Naive thymus-derived CD4-positive, alpha-beta T cell (primary cell): ENCODE data around the gene COL23A1. TPM values are rescaled to one million over a fixed set of nuclear protein-coding genes. Genes with fewer than 3 reads are reported as not detected.

Experiments
- ATAC-seq: fragments of 150-1000 bp; cut with Tn5 transposase; 2 replicates; pipeline ENCODE4 v1.10.0; 2021; ENCODE audit warnings: mild to moderate bottlenecking, moderate library complexity
- CTCF ChIA-PET: fragments of 350-600 bp; sonication (Branson Sonifier 250); formaldehyde crosslinking; loops from one replicate; lab custom pipeline; 2021; ENCODE audit warnings: antibody characterized with exemption; lab: Charles Lee
- POLR2A ChIA-PET: fragments of 350-600 bp; sonication (Branson Sonifier 250); formaldehyde crosslinking; loops from one replicate; lab custom pipeline; 2021; ENCODE audit warnings: antibody characterized with exemption, inconsistent platforms; lab: Charles Lee
- DNase-seq, 9 donors: peaks; one replicate each; pipeline versions ENCODE4 v3.0.0 to v3.0.0-alpha.2; 2020 to 2022; ENCODE audit warnings: mixed read lengths in 1 of 9
- H3K27ac ChIP-seq: one replicate; pipeline ENCODE4 v1.7.0; 2013; ENCODE audit warnings: mild to moderate bottlenecking, low read depth, low read length, moderate library complexity
- H3K27me3 ChIP-seq, 2 donors: one replicate each; pipeline ENCODE4 v1.7.0; 2013; ENCODE audit warnings: low read length in 2 of 2, mild to moderate bottlenecking in 2 of 2, moderate library complexity in 2 of 2; ENCODE audit not compliant: control insufficient read depth in 2 of 2, insufficient read depth in 2 of 2
- H3K36me3 ChIP-seq, 3 experiments: 1 replicate in 2 of 3; 2 replicates in 1 of 3; pipeline ENCODE4 v1.7.0; 2013; ENCODE audit warnings: low read length in 3 of 3, mild to moderate bottlenecking in 3 of 3, moderate library complexity in 1 of 3; ENCODE audit not compliant: insufficient read depth in 3 of 3, control insufficient read depth in 2 of 3
- H3K4me1 ChIP-seq, 2 donors: one replicate each; pipeline ENCODE4 v1.7.0; 2013; ENCODE audit warnings: low read length in 2 of 2, mild to moderate bottlenecking in 2 of 2, moderate library complexity in 1 of 2; ENCODE audit not compliant: control insufficient read depth in 2 of 2, insufficient read depth in 2 of 2
- H3K4me3 ChIP-seq: 2 replicates; pipeline ENCODE4 v1.7.0; 2013; ENCODE audit warnings: mild to moderate bottlenecking, low read length
- H3K9me3 ChIP-seq, 3 experiments: 1 replicate in 2 of 3; 2 replicates in 1 of 3; pipeline ENCODE4 v1.7.0; 2013; ENCODE audit warnings: low read length in 3 of 3; ENCODE audit not compliant: control insufficient read depth in 2 of 3
- H3K27ac Mint-ChIP-seq, 9 donors: one replicate each; pipeline ENCODE4 v1.8.0; 2020 to 2022; ENCODE audit warnings: mixed read lengths in 9 of 9, mild to moderate bottlenecking in 8 of 9, moderate library complexity in 5 of 9, inconsistent platforms in 2 of 9
- H3K27me3 Mint-ChIP-seq, 5 donors: one replicate each; pipeline ENCODE4 v1.8.0; 2021 to 2022; ENCODE audit warnings: mixed read lengths in 5 of 5, mild to moderate bottlenecking in 1 of 5
- H3K36me3 Mint-ChIP-seq, 5 donors: one replicate each; pipeline ENCODE4 v1.8.0; 2020 to 2022; ENCODE audit warnings: mixed read lengths in 5 of 5, mild to moderate bottlenecking in 3 of 5, inconsistent platforms in 1 of 5
- H3K4me1 Mint-ChIP-seq, 7 donors: one replicate each; pipeline ENCODE4 v1.8.0; 2020 to 2022; ENCODE audit warnings: mixed read lengths in 7 of 7, mild to moderate bottlenecking in 3 of 7, inconsistent platforms in 1 of 7
- H3K4me3 Mint-ChIP-seq, 10 donors: one replicate each; pipeline ENCODE4 v1.8.0; 2020 to 2022; ENCODE audit warnings: mild to moderate bottlenecking in 10 of 10, mixed read lengths in 10 of 10, moderate library complexity in 6 of 10, inconsistent platforms in 2 of 10
- H3K9me3 Mint-ChIP-seq, 11 donors: one replicate each; pipeline ENCODE4 v1.8.0; 2020 to 2022; ENCODE audit warnings: mixed read lengths in 11 of 11, mild to moderate bottlenecking in 4 of 11, inconsistent platforms in 1 of 11, moderate library complexity in 1 of 11
- intact Hi-C, 2 donors: fragments of 100-400 bp; cut with micrococcal nuclease; formaldehyde crosslinking; loops; one replicate each; pipeline ENCODE4 v1.15.1; 2023
- polyA plus RNA-seq, 2 donors: library from polyadenylated mRNA; unstranded; fragments of 300-500 nt; fragmentation: Illumina TruSeq; gene quantifications; one replicate each; pipeline ENCODE4 v1.2.3, GENCODE V29; 2021
- total RNA-seq, 6 experiments: library from RNA in 5 of 6; stranded (reverse) in 5 of 6; gene quantifications; 1 replicate in 5 of 6; 2 replicates in 1 of 6; pipeline ENCODE4 v1.2.3 and lab custom pipeline; 2021 to 2026

The COL23A1 gene
- total and polyA plus RNA-seq, 7 experiments from 2014 or later, result 0.13 to 0.32 (median 0.22) TPM; not detected in 4

DNA sequence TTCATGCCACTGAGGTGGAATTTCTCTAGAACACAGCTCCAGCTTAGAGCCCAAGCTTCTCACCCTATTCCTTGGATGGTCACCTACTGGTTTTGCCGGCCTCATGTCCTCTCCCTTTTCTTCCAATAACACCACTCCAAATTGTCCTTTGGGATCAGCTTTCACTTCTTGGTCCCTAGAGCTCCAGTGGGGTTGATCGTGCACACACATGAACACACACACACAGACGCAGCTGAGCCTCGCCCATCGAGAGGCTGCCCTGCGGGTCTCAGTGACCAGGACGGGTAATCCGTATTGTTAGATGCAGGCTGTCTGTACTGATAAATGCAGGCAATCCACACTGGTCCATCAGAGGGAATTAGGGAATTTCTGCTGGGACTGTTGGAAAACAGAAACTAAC is 6.9 kb downstream of the COL23A1 start:
- Histone ChIP-seq H3K36me3 (no peaks in the 10 kb centered on the region), H3K27ac (no peak overlapping the region), H3K9me3 (no peaks in the 10 kb centered on the region), H3K4me1 (no peaks in the 10 kb centered on the region), H3K4me3 (no peak overlapping the region), H3K27me3 (no peaks in the 10 kb centered on the region)
- H3K4me1 Mint-ChIP-seq, result no peaks in the 10 kb centered on the region
- peaks cover 27 to 49% (median 38%) of the 10 kb centered on the region in 5 donors for H3K27me3 Mint-ChIP-seq
- H3K27ac Mint-ChIP-seq, result no peak overlapping the region
- ChIA-PET CTCF (no interaction called here), POLR2A (no interaction called here)
- intact Hi-C loops, result no loop called here
- H3K36me3 Mint-ChIP-seq, result peaks cover 0 to 4% (median 0%) of the 10 kb centered on the region in 5 donors
- DNase-seq (no peak), ATAC-seq (no peak)
- H3K4me3 Mint-ChIP-seq, result no peak overlapping the region
- peaks cover 0 to 3% (median 0%) of the 10 kb centered on the region in 11 donors for H3K9me3 Mint-ChIP-seq

DNA sequence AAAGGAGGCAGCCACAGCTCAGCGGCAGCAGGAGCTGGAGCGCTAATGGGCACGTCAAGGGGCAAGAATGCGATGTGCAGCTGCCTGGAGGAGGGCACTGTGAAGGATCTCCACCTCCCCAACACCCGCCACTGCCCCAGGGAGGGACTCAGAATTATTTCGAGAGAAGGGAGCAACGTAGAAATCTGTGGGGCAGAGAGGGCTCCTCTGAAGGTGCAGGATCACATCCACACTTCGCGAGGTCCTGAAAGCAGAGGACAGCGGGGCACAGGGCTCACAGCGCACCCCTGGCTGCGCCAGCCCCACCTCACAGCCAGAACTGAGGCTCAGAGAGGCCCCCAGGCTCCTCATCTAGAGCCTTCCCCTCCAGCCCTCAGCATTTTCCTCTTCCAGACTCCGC is 7.9 kb downstream of the COL23A1 start:
- ChIA-PET CTCF (no interaction called here), POLR2A (no interaction called here)
- no peaks in the 10 kb centered on the region for H3K36me3 Mint-ChIP-seq
- no peaks in the 10 kb centered on the region for H3K9me3 ChIP-seq
- H3K27ac ChIP-seq, result no peak overlapping the region
- intact Hi-C loops, result no loop called here
- H3K4me1 ChIP-seq, result no peaks in the 10 kb centered on the region
- no peak overlapping the region for H3K27ac Mint-ChIP-seq
- H3K27me3 ChIP-seq, result no peaks in the 10 kb centered on the region
- H3K9me3 Mint-ChIP-seq, result peaks cover 0 to 3% (median 0%) of the 10 kb centered on the region in 11 donors
- no peak for DNase-seq
- no peak overlapping the region for H3K4me3 ChIP-seq
- H3K4me1 Mint-ChIP-seq, result no peaks in the 10 kb centered on the region
- H3K4me3 Mint-ChIP-seq, result no peak overlapping the region
- H3K27me3 Mint-ChIP-seq, result peaks cover 23 to 43% (median 32%) of the 10 kb centered on the region in 5 donors
- H3K36me3 ChIP-seq, result no peaks in the 10 kb centered on the region
- no peak for ATAC-seq

DNA sequence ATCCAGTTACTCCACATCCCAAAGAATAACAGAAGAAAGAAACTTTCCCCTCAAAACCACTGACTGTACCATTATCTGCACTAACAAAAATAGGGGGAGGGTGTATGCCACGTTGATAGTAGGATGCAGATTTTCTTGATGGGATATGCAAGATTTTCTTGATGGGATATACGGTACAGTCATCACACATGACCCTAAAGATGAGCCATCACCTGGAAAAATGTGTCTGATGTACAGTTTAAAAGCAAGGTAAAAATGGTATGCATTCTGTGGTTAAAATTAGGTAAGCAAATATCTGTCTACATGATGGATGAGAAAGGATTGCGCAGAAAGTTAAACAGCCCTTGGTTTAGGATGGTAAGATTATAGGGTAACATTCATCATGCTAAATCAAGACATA is 8.6 kb downstream of the COL23A1 start:
- Histone ChIP-seq H3K27ac (no peak overlapping the region), H3K36me3 (no peaks in the 10 kb centered on the region), H3K4me1 (no peaks in the 10 kb centered on the region), H3K4me3 (no peak overlapping the region), H3K9me3 (no peaks in the 10 kb centered on the region), H3K27me3 (no peaks in the 10 kb centered on the region)
- ATAC-seq (no peak), DNase-seq (no peak)
- ChIA-PET POLR2A (no interaction called here), CTCF (no interaction called here)
- Mint-ChIP-seq H3K27ac (no peak overlapping the region), H3K4me1 (no peaks in the 10 kb centered on the region), H3K27me3 (peaks cover 20 to 36% (median 29%) of the 10 kb centered on the region in 5 donors), H3K36me3 (no peaks in the 10 kb centered on the region), H3K9me3 (peaks cover 0 to 3% (median 0%) of the 10 kb centered on the region in 11 donors), H3K4me3 (no peak overlapping the region)
- intact Hi-C loops, result no loop called here

DNA sequence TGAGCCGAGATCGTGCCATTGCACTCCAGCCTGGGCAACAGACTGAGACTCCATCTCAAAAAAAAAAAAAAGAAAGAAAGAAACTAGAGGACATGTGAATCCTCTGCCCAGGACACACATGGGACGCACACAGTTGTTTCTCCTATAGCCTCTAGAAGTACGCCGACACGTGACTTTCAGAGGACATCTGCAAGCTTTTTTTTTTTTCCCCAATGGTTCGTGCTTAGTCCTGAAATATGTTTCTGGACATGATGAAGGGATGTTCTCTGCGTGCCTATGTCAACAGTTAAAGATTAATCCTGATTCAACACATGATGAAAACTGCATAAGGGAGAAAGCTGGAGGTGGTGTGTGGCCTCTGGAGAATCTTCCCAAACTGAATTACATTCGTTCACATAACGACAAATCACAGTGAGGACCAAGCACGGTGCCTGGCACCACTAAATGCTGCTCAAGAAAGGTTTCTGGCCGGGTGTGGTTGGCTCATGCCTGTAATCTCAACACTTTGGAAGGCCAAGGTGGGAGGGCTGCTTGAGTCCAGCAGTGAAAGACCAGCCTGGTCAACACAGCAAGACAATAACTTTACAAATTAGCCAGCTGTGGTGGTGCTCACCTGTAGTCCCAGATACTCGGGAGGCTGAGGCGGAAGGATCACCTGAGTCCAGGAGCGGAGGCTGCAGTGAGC is 9.8 kb downstream of the COL23A1 start:
- ATAC-seq, result no peak
- H3K9me3 Mint-ChIP-seq, result peaks cover 0 to 3% (median 0%) of the 10 kb centered on the region in 11 donors
- ChIA-PET POLR2A (no interaction called here), CTCF (interaction anchor here (0.5 kb wide), 1 partner anchor 391 kb away, joined by 3 read pairs; no protein-coding TSS in a partner anchor)
- DNase-seq, result no peak
- intact Hi-C loops, result no loop called here
- H3K36me3 Mint-ChIP-seq, result no peaks in the 10 kb centered on the region
- Histone ChIP-seq H3K4me3 (no peak overlapping the region), H3K4me1 (no peaks in the 10 kb centered on the region), H3K36me3 (no peaks in the 10 kb centered on the region), H3K27ac (no peak overlapping the region), H3K27me3 (no peaks in the 10 kb centered on the region), H3K9me3 (no peaks in the 10 kb centered on the region)
- no peak overlapping the region for H3K27ac Mint-ChIP-seq
- no peaks in the 10 kb centered on the region for H3K4me1 Mint-ChIP-seq
- no peak overlapping the region for H3K4me3 Mint-ChIP-seq
- H3K27me3 Mint-ChIP-seq, result peaks cover 16 to 34% (median 28%) of the 10 kb centered on the region in 5 donors

DNA sequence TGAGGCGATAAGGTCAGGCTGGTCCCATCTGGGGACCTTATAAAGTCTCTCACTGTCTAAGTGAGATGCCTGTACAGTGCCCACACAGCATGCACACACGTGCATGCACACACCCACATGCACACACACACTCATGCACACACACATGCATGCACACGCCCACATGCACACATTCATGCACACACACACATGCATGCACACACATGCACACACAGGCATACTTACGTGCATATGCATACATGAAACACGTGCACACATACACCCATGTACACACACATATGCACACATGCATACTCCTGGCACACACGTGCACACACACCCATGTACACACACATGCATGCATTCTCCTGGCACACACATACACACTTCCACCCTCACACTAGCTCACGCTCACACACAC is 12.2 kb downstream of the COL23A1 start:
- Mint-ChIP-seq H3K4me3 (no peak overlapping the region), H3K4me1 (no peaks in the 10 kb centered on the region), H3K27me3 (peaks cover 27 to 46% (median 31%) of the 10 kb centered on the region in 5 donors), H3K36me3 (no peaks in the 10 kb centered on the region), H3K27ac (no peak overlapping the region), H3K9me3 (peaks cover 0 to 5% (median under 1%) of the 10 kb centered on the region in 11 donors)
- ChIA-PET CTCF (no interaction called here), POLR2A (no interaction called here)
- H3K36me3 ChIP-seq, result no peaks in the 10 kb centered on the region
- no peak overlapping the region for H3K4me3 ChIP-seq
- no peaks in the 10 kb centered on the region for H3K4me1 ChIP-seq
- no peak for DNase-seq
- intact Hi-C loops, result no loop called here
- no peaks in the 10 kb centered on the region for H3K27me3 ChIP-seq
- no peak for ATAC-seq
- H3K9me3 ChIP-seq, result no peaks in the 10 kb centered on the region
- no peak overlapping the region for H3K27ac ChIP-seq

DNA sequence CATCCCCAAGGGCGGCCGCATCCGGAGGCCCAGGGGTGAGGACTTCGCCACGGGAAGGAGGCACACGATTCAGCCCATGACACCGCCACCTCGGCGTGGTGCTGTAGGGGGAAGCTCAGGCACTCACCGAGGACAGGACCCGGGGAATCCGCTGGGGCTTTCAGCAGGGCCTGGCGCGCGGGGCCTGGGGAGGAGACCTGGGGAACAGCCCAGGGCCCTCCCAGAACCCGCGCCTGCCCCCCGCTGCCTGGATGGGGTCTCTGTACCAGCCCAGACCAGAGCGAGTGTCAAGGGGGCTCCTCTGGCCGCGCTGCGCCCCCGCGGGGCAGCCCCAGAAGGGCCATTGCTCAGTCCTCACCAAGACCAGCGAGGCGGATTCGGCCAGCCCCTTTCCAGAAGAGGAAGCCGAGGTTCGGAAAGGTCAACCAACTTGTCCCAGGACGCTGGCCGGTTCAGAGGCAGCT is 12.8 kb downstream of the COL23A1 start:
- ATAC-seq (no peak), DNase-seq (no peak)
- H3K9me3 ChIP-seq, result no peaks in the 10 kb centered on the region
- no peaks in the 10 kb centered on the region for H3K27me3 ChIP-seq
- POLR2A ChIA-PET, result no interaction called here
- Mint-ChIP-seq H3K4me1 (no peaks in the 10 kb centered on the region), H3K27ac (no peak overlapping the region), H3K4me3 (no peak overlapping the region), H3K27me3 (peaks cover 28 to 52% (median 34%) of the 10 kb centered on the region in 5 donors), H3K36me3 (no peaks in the 10 kb centered on the region), H3K9me3 (peaks cover 0 to 8% (median 5%) of the 10 kb centered on the region in 11 donors)
- no peak overlapping the region for H3K4me3 ChIP-seq
- H3K4me1 ChIP-seq, result no peaks in the 10 kb centered on the region
- intact Hi-C loops, result no loop called here
- no peaks in the 10 kb centered on the region for H3K36me3 ChIP-seq
- no peak overlapping the region for H3K27ac ChIP-seq
- CTCF ChIA-PET, result no interaction called here
